NCI-H524 treated with DMSO at 0.1 percent for 48 hours (cell line): ENCODE data around the gene CA5B.
A peak's percentile ranks its signal among the peaks of the same experiment; 100 is the strongest.
"Not testable (repeated sequence)": the region's sequence is repeated elsewhere in the genome, so short reads cannot be mapped to it uniquely, and the experiment has no call there.

Experiments
- DNase-seq: peaks from one replicate; lab custom pipeline; 2025; lab: John Stamatoyannopoulos, UW

CA5B gene

GRCh38 chrX:15748841-15749240, 10.8 kb downstream of the CA5B start:
- no peak for DNase-seq

- no peak for DNase-seq
Observed at GRCh38 chrX:15749642-15750610, 11.9 kb downstream of the CA5B start.

DNA sequence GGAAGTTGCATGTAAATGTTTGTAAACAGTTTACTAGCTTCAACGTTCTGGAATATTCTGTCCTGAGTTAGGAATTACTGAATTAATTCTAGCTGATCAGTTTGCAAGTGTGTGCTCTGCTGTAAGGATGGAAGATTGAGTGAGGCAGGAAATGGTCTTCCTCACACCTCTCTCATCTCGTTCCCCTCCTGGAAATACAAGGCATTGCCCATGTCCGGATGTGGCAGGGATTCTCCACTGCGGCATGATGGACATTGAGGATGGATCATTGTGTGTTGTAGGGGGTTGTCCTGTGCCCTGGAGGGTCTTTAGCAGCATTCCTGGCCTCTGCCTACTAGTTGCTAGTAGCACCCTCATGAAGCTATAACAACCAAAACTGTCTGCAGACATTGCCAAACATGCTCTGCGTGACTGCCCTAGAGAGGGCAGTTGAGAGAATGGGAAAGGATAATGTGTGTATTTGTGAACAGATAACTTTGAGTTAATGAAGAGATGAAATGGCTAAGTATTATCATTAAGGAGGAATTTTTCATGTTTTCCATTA, 12.6 kb downstream of the CA5B start:
- DNase-seq: no peak

- DNase-seq: no peak
Observed at GRCh38 chrX:15751155-15751819, 13.2 kb downstream of the CA5B start.

- no peak for DNase-seq
Observed at GRCh38 chrX:15755091-15755490, 17.0 kb downstream of the CA5B start.

- DNase-seq: no peak
Observed at GRCh38 chrX:15758140-15758539, 20.1 kb downstream of the CA5B start.

DNA sequence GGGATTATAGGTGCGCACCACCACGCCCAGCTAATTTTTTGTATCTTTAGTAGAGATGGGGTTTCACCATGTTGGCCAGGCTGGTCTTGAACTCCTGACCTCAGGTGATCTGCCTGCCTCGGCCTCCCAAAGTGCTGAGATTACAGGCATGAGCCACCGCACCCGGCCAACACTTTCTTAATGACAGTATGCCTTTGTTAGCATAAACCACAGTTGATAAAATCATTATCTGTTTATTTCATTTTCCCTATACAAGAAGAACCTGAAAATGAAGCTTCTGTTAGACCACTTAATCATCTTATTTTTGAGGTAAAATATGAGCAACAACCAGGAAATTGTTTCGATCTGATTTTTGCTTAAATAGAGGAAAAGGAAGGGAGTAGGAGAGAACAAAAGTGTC, 21.8 kb downstream of the CA5B start:
- DNase-seq: not testable (repeated sequence)

- DNase-seq: no peak
Observed at GRCh38 chrX:15761564-15762191, 23.6 kb downstream of the CA5B start.

- DNase-seq: no peak
Observed at GRCh38 chrX:15769300-15769954, 31.4 kb downstream of the CA5B start.

DNA sequence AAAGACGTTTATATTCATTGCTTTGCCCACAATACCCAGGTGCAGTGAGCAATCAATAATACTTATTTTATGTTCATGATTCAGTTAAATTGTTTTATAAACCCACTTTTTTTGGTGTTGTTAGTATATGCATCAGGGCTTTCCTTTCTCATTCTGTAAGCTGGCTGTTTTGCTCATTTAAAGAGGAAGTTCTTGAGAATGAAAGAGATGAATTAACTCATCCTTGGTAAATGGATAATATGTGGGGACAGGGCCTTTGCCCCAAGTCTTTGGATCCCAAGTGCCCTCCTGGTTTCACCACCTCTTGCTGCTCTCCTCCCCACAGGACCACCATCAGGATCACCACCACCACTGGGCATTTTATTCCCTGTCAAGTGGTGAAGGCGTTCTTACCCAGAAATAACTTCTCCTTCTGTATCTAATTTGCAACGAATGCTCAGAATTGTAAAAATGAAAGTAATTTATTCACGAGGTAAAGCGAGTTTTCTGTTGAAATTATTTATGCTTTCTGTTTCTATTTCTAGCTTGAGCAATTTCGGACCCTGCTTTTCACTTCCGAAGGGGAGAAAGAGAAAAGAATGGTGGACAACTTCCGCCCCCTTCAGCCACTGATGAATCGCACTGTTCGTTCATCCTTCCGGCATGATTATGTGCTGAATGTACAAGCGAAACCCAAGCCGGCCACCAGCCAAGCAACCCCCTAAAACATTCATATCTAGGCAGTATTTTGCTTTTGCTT, 44.1 kb downstream of the CA5B start:
- no peak for DNase-seq

DNA sequence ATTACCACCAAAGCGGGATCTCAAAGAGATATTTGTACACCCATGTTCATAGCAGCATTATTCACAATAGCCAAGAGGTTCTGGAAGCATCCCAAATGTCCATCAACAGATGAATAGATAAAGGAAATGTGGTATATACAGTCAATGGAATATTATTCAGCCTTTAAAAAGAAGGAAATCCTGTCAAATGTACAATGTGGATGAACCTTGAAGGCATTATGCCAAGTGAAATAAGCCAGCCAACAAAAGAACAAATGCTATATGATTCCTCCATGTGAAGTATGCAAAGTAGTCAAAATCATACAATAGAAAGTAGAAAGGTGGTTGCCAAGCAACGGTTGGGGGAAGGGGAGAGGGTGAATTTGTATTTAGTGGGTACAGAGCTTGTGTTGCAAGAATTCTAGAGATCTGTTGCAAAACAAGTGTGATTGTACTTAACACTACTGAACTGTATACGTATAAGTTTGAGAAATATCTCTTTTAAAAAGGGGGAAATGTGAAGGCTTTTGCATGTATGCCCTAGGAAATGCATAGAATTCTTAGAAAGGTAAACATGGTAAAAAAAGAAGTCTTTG, 47.2 kb downstream of the CA5B start:
- no peak for DNase-seq

- no peak for DNase-seq
Observed at GRCh38 chrX:15786915-15787314, 48.8 kb downstream of the CA5B start.

GRCh38 chrX:15789979-15790768, 52.1 kb downstream of the CA5B start, which contains the start of gene ZRSR2:
Gene ZRSR2, plus strand, starts transcription at chrX:15790484. Its CDS starts 12 bp downstream, at chrX:15790496.
- peak; percentile 41 for DNase-seq

GRCh38 chrX:15790769-15791290, 52.8 kb downstream of the CA5B start:
- no peak for DNase-seq

GRCh38 chrX:15797707-15798106, 59.6 kb downstream of the CA5B start:
- DNase-seq: no peak

DNA sequence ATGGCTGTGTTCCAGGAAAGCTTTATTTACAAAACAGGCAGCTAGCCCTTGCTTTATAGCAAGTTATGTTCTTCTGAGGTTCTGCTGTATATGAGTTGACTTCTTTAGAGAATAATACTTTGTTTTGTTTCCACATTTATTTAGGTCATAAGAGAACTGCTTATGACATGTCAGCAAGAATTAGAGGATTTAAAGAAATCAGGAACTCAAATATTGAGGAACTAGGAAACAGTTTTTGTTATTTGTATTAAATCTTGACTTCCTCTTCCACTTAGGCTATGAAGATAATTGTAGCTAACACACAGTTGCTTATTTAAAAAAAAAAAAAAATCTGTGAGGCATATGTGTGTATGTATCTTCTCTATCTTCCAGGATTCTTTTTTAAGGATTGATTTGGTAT, 66.5 kb downstream of the CA5B start:
- no peak for DNase-seq

- DNase-seq: no peak
Observed at GRCh38 chrX:15808254-15808653, 70.2 kb downstream of the CA5B start.

DNA sequence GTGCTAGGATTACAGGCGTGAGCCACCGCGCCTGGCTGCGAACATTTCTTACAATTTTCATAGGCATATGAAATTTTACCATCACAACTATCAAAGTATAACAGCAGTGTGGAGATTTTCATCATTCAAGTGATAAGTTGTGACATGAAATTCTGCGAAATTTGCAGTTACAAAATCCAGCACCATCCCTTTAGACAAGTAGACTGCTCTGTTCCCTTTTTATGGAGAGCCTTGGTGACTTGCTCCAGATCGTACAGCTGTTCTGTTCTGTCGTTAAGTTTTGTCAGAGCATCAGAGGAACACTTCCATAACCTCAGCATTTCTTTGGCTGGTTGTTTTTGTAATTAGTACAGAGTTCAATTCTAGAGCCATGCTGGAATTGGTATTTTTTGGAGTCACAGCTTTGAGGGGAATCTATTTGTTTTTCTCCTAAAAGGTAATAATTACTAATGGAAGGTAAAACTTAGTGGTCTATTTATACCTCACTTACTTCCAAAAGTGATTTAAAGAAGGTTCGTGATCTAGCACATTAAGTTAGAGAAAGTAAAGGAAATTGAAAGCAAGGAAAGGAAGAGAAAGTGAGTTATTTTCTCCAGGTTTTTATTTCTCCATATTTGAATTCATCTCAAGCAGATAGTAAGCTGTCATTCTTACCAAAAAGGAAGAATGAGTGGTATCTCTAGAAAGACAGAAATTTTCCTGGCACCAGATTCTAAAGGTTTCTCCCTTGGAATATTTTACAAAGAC, 74.3 kb downstream of the CA5B start:
- no peak for DNase-seq

DNA sequence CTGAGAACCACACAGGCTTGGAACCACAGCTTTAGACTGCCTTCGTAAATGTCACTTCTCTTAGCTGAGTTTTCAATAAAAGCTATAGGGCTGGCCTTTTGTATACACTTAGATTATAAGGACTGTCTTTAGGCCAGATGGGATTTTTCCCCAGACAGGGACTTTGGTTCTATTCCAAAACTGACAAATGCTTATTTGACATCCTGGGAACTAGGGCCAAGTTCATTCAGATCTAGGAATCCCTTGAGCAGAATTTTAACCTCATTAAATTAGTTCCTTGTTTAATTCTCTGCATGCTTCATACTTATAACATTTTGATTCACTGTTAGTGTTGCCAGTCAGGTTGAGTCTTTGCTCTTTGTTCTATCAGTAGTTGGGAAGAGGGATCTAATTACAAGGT, 75.3 kb downstream of the CA5B start:
- DNase-seq: no peak
